Trophoblast cell (in vitro differentiated cells and primary cell): ENCODE results near the gene PPP1R1A.
A peak's percentile ranks its signal among the peaks of the same experiment; 100 is the strongest.

ENCODE experiments used
- DNase-seq, 2 donors: peaks; one replicate each; pipeline ENCODE4 v3.0.0-alpha.2; 2016
- H2AFZ ChIP-seq: 2 replicates; pipeline ENCODE4 v1.6.1; 2013; ENCODE audit warnings: low read length, moderate library complexity, mild to moderate bottlenecking; ENCODE audit not compliant: insufficient read depth, poor library complexity
- H2AK5ac ChIP-seq: 2 replicates; pipeline ENCODE4 v1.6.1; 2013; ENCODE audit warnings: mild to moderate bottlenecking, low read length
- H2BK120ac ChIP-seq: 2 replicates; pipeline ENCODE4 v1.6.1; 2013; ENCODE audit warnings: low read length, mild to moderate bottlenecking, moderate library complexity; ENCODE audit not compliant: insufficient read depth, poor library complexity
- H2BK12ac ChIP-seq: 2 replicates; pipeline ENCODE4 v1.6.1; 2013; ENCODE audit warnings: mild to moderate bottlenecking, low read length, moderate library complexity
- H2BK5ac ChIP-seq: 2 replicates; pipeline ENCODE4 v1.6.1; 2013; ENCODE audit warnings: low read length, low read depth, moderate library complexity, mild to moderate bottlenecking; ENCODE audit not compliant: poor library complexity
- H3K14ac ChIP-seq: 2 replicates; pipeline ENCODE4 v1.6.1; 2013; ENCODE audit warnings: mild to moderate bottlenecking, low read length
- H3K18ac ChIP-seq: 2 replicates; pipeline ENCODE4 v1.6.1; 2013; ENCODE audit warnings: mild to moderate bottlenecking, low read length
- H3K23ac ChIP-seq: 2 replicates; pipeline ENCODE4 v1.6.1; 2013; ENCODE audit warnings: low read length
- H3K27ac ChIP-seq: 2 replicates; pipeline ENCODE4 v1.5.1; 2013; ENCODE audit warnings: low read depth, mild to moderate bottlenecking, inconsistent platforms, low read length, moderate library complexity
- H3K27me3 ChIP-seq: 2 replicates; pipeline ENCODE4 v1.6.1; 2013; ENCODE audit warnings: inconsistent platforms, mild to moderate bottlenecking, low read length, moderate library complexity; ENCODE audit not compliant: insufficient read depth
- H3K36me3 ChIP-seq, 2 experiments: 1 replicate in 1 of 2; 2 replicates in 1 of 2; pipeline ENCODE4 v1.6.1; 2013; ENCODE audit warnings: low read length in 2 of 2, mild to moderate bottlenecking in 2 of 2, moderate library complexity in 1 of 2; ENCODE audit not compliant: insufficient read depth in 2 of 2, control insufficient read depth in 1 of 2
- H3K4ac ChIP-seq: 2 replicates; pipeline ENCODE4 v1.6.1; 2013; ENCODE audit warnings: low read depth, mild to moderate bottlenecking, low read length, moderate library complexity
- H3K4me1 ChIP-seq, 2 experiments: 1 replicate in 1 of 2; 2 replicates in 1 of 2; pipeline ENCODE4 v1.6.1; 2013; ENCODE audit warnings: low read length in 2 of 2, mild to moderate bottlenecking in 2 of 2, moderate library complexity in 1 of 2; ENCODE audit not compliant: insufficient read depth in 2 of 2, control insufficient read depth in 1 of 2
- H3K4me2 ChIP-seq: 2 replicates; pipeline ENCODE4 v1.6.1; 2013; ENCODE audit warnings: inconsistent platforms, mild to moderate bottlenecking, low read length, moderate library complexity
- H3K4me3 ChIP-seq: 2 replicates; pipeline ENCODE4 v1.5.1; 2013; ENCODE audit warnings: mild to moderate bottlenecking, low read depth, low read length, inconsistent platforms
- H3K79me1 ChIP-seq: one replicate; pipeline ENCODE4 v1.6.1; 2013; ENCODE audit warnings: low read length
- H3K79me2 ChIP-seq: 2 replicates; pipeline ENCODE4 v1.6.1; 2013; ENCODE audit warnings: low read length, mild to moderate bottlenecking; ENCODE audit not compliant: control insufficient read depth, insufficient read depth, poor library complexity
- H3K9ac ChIP-seq: 2 replicates; pipeline ENCODE4 v1.6.1; 2013; ENCODE audit warnings: mild to moderate bottlenecking, low read length
- H3K9me3 ChIP-seq: 2 replicates; pipeline ENCODE4 v1.6.1; 2013; ENCODE audit warnings: low read depth, mild to moderate bottlenecking, control low read depth, inconsistent platforms, low read length; ENCODE audit not compliant: insufficient read depth
- H4K12ac ChIP-seq: 2 replicates; pipeline ENCODE4 v1.6.1; 2013; ENCODE audit warnings: low read depth, mild to moderate bottlenecking, low read length, moderate library complexity
- H4K8ac ChIP-seq: 2 replicates; pipeline ENCODE4 v1.6.1; 2013; ENCODE audit warnings: low read depth, mild to moderate bottlenecking, low read length, moderate library complexity
- H4K91ac ChIP-seq: one replicate; pipeline ENCODE4 v1.6.1; 2013; ENCODE audit warnings: low read depth, mild to moderate bottlenecking, low read length, moderate library complexity
- WGBS: extraction: QIAGEN DNeasy Blood & Tissue Kit; methylation state at CpG from one replicate; pipeline ENCODE4 v1.1.7; 2013; ENCODE audit warnings: missing lambda C conversion rate; ENCODE audit not compliant: insufficient read length, insufficient coverage; ENCODE audit errors: extremely low coverage; 5-methylcytosine and 5-hydroxymethylcytosine counted together

Gene PPP1R1A

DNA sequence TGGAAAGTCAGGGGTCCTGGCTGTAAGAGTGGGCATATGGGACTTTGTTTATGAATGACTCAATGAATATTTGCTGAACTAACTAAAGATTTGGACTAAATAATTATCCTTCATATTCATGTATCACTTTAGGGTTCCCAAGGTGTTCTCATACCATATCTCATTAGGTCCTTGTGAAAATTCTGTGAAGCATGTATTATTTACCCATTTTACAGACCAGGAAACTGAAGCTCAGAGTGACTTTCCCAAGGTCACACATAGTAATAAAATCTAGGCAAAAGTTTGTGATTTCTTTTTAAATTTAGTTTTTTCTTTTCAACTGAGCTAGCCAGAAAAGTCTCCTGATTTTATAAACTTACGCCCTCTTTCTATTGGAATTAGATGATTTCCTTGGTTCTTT lies 29.7 kb downstream of the PPP1R1A start:
- peaks cover 26% of the 10 kb centered on the region for H3K27me3 ChIP-seq

DNA sequence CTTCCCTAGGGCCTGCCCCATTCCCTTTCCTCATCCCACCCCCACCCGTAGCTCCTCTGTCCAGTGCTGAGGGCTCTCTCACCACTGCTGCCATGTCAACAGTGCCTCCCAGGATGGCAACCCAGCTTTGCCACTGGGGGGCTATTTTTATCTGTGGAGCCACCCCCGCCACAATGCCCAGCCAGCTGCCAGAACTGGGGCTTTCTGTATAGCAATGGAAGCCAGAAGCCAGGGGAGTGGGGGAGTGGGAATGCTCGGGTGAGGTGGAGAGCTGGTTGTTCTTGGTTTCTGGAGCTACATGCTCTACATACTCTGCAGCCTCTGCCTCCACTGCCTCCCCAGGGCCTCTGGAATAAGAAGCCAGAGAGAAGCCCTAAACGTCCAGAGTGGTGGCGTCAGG lies 30.1 kb downstream of the PPP1R1A start:
- H3K23ac ChIP-seq, result no peak overlapping the region
- peaks cover 0 to 3% of the 10 kb centered on the region in 2 experiments for H3K4me1 ChIP-seq
- H3K4ac ChIP-seq, result no peak overlapping the region
- H4K91ac ChIP-seq, result no peak overlapping the region
- H3K79me2 ChIP-seq, result no peaks in the 10 kb centered on the region
- H4K12ac ChIP-seq, result no peak overlapping the region
- H3K18ac ChIP-seq, result no peak overlapping the region
- no peak overlapping the region for H3K4me2 ChIP-seq
- no peak for DNase-seq
- no peak overlapping the region for H4K8ac ChIP-seq
- no peaks in the 10 kb centered on the region for H3K79me1 ChIP-seq
- H2BK120ac ChIP-seq, result no peak overlapping the region
- no peaks in the 10 kb centered on the region for H3K36me3 ChIP-seq
- no peak overlapping the region for H3K4me3 ChIP-seq
- no peak overlapping the region for H2BK12ac ChIP-seq
- H2AFZ ChIP-seq, result no peak overlapping the region
- no peaks in the 10 kb centered on the region for H3K9me3 ChIP-seq
- H3K27me3 ChIP-seq, result peaks cover 26% of the 10 kb centered on the region
- H3K14ac ChIP-seq, result no peak overlapping the region
- no peak overlapping the region for H2AK5ac ChIP-seq
- H2BK5ac ChIP-seq, result no peak overlapping the region
- no peak overlapping the region for H3K27ac ChIP-seq
- WGBS, result no CpG with 5 or more reads among the region's 5 CpGs
- H3K9ac ChIP-seq, result no peak overlapping the region

More for the DNA sequence above, 29.7 kb downstream of the PPP1R1A start:
- H3K23ac ChIP-seq, result no peak overlapping the region
- H2BK120ac ChIP-seq, result no peak overlapping the region
- H3K4me1 ChIP-seq, result peaks cover 0 to 3% of the 10 kb centered on the region in 2 experiments
- H3K4me2 ChIP-seq, result no peak overlapping the region
- no peak overlapping the region for H2BK12ac ChIP-seq
- H4K8ac ChIP-seq, result no peak overlapping the region
- no peak overlapping the region for H2BK5ac ChIP-seq
- WGBS, result no CpG with 5 or more reads among the region's 1 CpG
- H3K14ac ChIP-seq, result no peak overlapping the region
- no peak overlapping the region for H4K12ac ChIP-seq
- H3K79me1 ChIP-seq, result no peaks in the 10 kb centered on the region
- no peak overlapping the region for H4K91ac ChIP-seq
- H3K4me3 ChIP-seq, result no peak overlapping the region
- no peak overlapping the region for H3K9ac ChIP-seq
- no peak overlapping the region for H2AFZ ChIP-seq
- no peak overlapping the region for H3K27ac ChIP-seq
- H3K36me3 ChIP-seq, result no peaks in the 10 kb centered on the region
- no peak for DNase-seq
- H3K18ac ChIP-seq, result no peak overlapping the region
- no peaks in the 10 kb centered on the region for H3K79me2 ChIP-seq
- no peaks in the 10 kb centered on the region for H3K9me3 ChIP-seq
- H3K4ac ChIP-seq, result no peak overlapping the region
- no peak overlapping the region for H2AK5ac ChIP-seq

DNA sequence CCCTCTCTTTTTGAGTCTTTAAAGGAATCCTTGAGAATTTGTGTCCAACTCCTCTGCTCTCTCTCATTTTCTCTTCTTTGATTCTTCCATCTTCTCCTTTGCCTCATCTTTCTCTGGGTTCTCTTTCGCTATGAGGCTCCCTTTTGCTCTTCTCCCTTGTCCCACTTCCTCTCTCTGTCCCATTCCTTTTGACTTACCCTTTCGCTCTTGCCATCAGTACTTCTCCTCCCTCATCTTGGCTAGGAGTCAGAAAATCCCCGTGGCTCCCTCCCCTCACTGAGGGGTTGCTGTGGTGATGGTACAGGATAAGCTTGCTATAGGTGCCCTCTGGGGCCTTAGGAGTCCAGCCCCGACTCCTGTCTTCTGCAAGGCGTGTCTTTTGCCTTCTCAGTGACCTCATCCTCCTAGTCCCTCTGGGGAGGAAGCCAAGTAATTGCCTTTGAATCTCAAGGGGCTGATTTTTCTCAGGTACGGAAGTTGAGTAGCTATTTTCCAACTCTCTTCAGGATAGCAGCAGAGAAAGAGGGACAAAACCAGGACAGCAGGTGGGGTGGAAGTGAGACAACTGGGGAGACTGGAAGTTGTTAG lies 32.7 kb downstream of the PPP1R1A start:
- H3K23ac ChIP-seq, result no peak overlapping the region
- no peak overlapping the region for H4K8ac ChIP-seq
- H3K79me2 ChIP-seq, result no peaks in the 10 kb centered on the region
- H2BK5ac ChIP-seq, result no peak overlapping the region
- no peak overlapping the region for H3K4me3 ChIP-seq
- H3K18ac ChIP-seq, result no peak overlapping the region
- no peak overlapping the region for H3K14ac ChIP-seq
- no peak overlapping the region for H2AFZ ChIP-seq
- no peak overlapping the region for H2AK5ac ChIP-seq
- no peaks in the 10 kb centered on the region for H3K36me3 ChIP-seq
- peaks cover 31% of the 10 kb centered on the region for H3K27me3 ChIP-seq
- no peak overlapping the region for H2BK120ac ChIP-seq
- H3K4me2 ChIP-seq, result no peak overlapping the region
- no peak overlapping the region for H2BK12ac ChIP-seq
- H3K9me3 ChIP-seq, result no peaks in the 10 kb centered on the region
- no peak overlapping the region for H3K9ac ChIP-seq
- no peak overlapping the region for H4K12ac ChIP-seq
- H3K4ac ChIP-seq, result no peak overlapping the region
- no CpG with 5 or more reads among the region's 6 CpGs for WGBS
- no peak for DNase-seq
- H3K79me1 ChIP-seq, result no peaks in the 10 kb centered on the region
- no peak overlapping the region for H3K27ac ChIP-seq
- H3K4me1 ChIP-seq, result peaks cover 0 to 3% of the 10 kb centered on the region in 2 experiments
- H4K91ac ChIP-seq, result no peak overlapping the region

DNA sequence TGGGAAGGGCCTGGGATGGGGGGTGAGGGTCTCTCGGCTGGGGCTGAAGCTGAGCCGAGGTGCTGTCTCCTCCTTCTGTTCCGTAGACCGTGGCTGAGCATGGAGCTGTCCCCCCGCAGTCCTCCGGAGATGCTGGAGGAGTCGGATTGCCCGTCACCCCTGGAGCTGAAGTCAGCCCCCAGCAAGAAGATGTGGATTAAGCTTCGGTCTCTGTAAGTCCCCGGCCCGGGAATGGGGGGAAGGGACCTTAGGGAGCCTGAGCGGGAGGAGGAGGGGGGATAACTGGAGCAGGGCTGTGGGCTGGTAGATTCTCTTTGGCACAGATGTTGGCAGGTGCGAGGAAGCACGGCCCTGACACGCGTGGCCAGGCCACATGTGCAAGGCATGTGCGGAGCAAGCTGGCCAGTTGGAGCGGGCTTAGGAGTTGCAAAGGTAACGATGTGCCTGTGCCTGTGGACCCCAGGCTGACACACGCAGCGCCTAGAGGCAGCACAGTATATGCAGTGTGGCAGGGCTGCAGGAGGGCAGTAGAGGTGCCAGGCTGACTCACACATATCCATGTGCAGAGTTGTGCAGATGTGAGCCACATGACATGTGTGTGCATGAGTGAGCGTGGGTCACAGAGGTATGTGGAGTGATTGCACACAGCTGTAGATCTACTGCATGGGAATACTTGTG lies 38.5 kb downstream of the PPP1R1A start:
- Histone ChIP-seq H3K27ac (no peak overlapping the region), H2BK120ac (no peak overlapping the region), H4K91ac (no peak overlapping the region), H3K79me1 (no peaks in the 10 kb centered on the region), H3K4me3 (no peak overlapping the region), H3K9me3 (peaks cover 9% of the 10 kb centered on the region), H3K14ac (no peak overlapping the region), H3K9ac (no peak overlapping the region), H3K79me2 (no peaks in the 10 kb centered on the region), H3K4me2 (peak overlapping the region; percentile 71), H4K12ac (no peak overlapping the region), H2BK5ac (no peak overlapping the region), H2BK12ac (no peak overlapping the region), H3K36me3 (no peaks in the 10 kb centered on the region), H3K23ac (no peak overlapping the region), H2AFZ (no peak overlapping the region), H3K4ac (no peak overlapping the region), H3K18ac (no peak overlapping the region), H3K27me3 (peaks cover 51% of the 10 kb centered on the region), H3K4me1 (peaks cover 9 to 11% of the 10 kb centered on the region in 2 experiments), H4K8ac (no peak overlapping the region), H2AK5ac (no peak overlapping the region)
- no CpG with 5 or more reads among the region's 22 CpGs for WGBS
- DNase-seq, result no peak
